ENCODE results near the gene LGR6.

GRCh38 chr1:202228484-202229122 is 35.0 kb downstream of the LGR6 start:
- TF ChIP-seq EP300 (IDR thresholded peaks at IDR 0.05) (no peak), CTCF (IDR thresholded peaks at IDR 0.05) (no peak), POLR2A (IDR thresholded peaks at IDR 0.05) (no peak)

All from upper lobe of left lung (tissue), 4 donors.